H9 (cell line): ENCODE measurements around the gene FBXL2. TPM values are rescaled to one million over a fixed set of nuclear protein-coding genes. Genes with fewer than 3 reads are reported as not detected.

Experiments
- DNase-seq: peaks from one replicate; pipeline ENCODE4 v3.0.0-alpha.2; 2017
- H2AFZ ChIP-seq: one replicate; pipeline ENCODE4 v1.6.1; 2013; ENCODE audit warnings: mild to moderate bottlenecking, low read length, control low read depth, moderate library complexity
- H2AK5ac ChIP-seq: 2 replicates; pipeline ENCODE4 v1.6.1; 2013; ENCODE audit warnings: low read length, control low read depth, mixed read lengths; ENCODE audit not compliant: insufficient read length
- H2BK120ac ChIP-seq: one replicate; pipeline ENCODE4 v1.6.1; 2013; ENCODE audit warnings: low read depth, mild to moderate bottlenecking, low read length, control low read depth, inconsistent platforms; ENCODE audit not compliant: poor library complexity, severe bottlenecking
- H2BK12ac ChIP-seq: 2 replicates; pipeline ENCODE4 v1.6.1; 2013; ENCODE audit warnings: low read length, control low read depth, mixed read lengths, low read depth; ENCODE audit not compliant: insufficient read length
- H2BK15ac ChIP-seq: 2 replicates; pipeline ENCODE4 v1.6.1; 2013; ENCODE audit warnings: low read depth, low read length, control low read depth
- H2BK20ac ChIP-seq: one replicate; pipeline ENCODE4 v1.6.1; 2013; ENCODE audit warnings: low read depth, mild to moderate bottlenecking, low read length, control low read depth, inconsistent platforms; ENCODE audit not compliant: poor library complexity, severe bottlenecking
- H2BK5ac ChIP-seq: 2 replicates; pipeline ENCODE4 v1.6.1; 2013; ENCODE audit warnings: low read length, control low read depth, mixed read lengths; ENCODE audit not compliant: insufficient read length
- H3K14ac ChIP-seq: 2 replicates; pipeline ENCODE4 v1.6.1; 2013; ENCODE audit warnings: low read length, control low read depth; ENCODE audit not compliant: insufficient read depth
- H3K18ac ChIP-seq: 2 replicates; pipeline ENCODE4 v1.6.1; 2013; ENCODE audit warnings: low read depth, mild to moderate bottlenecking, mixed read lengths, low read length, control low read depth; ENCODE audit not compliant: insufficient read length
- H3K23ac ChIP-seq: 2 replicates; pipeline ENCODE4 v1.6.1; 2013; ENCODE audit warnings: low read length, control low read depth, mixed read lengths, low read depth; ENCODE audit not compliant: insufficient read length
- H3K23me2 ChIP-seq: 2 replicates; pipeline ENCODE4 v1.6.1; 2013; ENCODE audit warnings: low read depth, mild to moderate bottlenecking, mixed read lengths, low read length, control low read depth; ENCODE audit not compliant: insufficient read length, poor library complexity, severe bottlenecking
- H3K27ac ChIP-seq: 2 replicates; pipeline ENCODE4 v1.5.1; 2013; ENCODE audit warnings: low read length, control low read depth, mixed read lengths, low read depth; ENCODE audit not compliant: insufficient read length
- H3K27me3 ChIP-seq: 2 replicates; pipeline ENCODE4 v1.6.1; 2013; ENCODE audit warnings: low read length, control low read depth, inconsistent platforms; ENCODE audit not compliant: insufficient read depth
- H3K4ac ChIP-seq: 2 replicates; pipeline ENCODE4 v1.6.1; 2013; ENCODE audit warnings: low read depth, mild to moderate bottlenecking, control low read depth, inconsistent platforms, low read length, moderate library complexity
- H3K4me1 ChIP-seq: 2 replicates; pipeline ENCODE4 v1.6.1; 2013; ENCODE audit warnings: low read length, control low read depth, inconsistent platforms; ENCODE audit not compliant: insufficient read depth
- H3K4me2 ChIP-seq: 2 replicates; pipeline ENCODE4 v1.6.1; 2013; ENCODE audit warnings: low read length, control low read depth, mixed read lengths; ENCODE audit not compliant: insufficient read length, insufficient read depth
- H3K56ac ChIP-seq: 2 replicates; pipeline ENCODE4 v1.6.1; 2013; ENCODE audit warnings: low read depth, mild to moderate bottlenecking, mixed read lengths, low read length, control low read depth; ENCODE audit not compliant: insufficient read length
- H3K79me1 ChIP-seq: 2 replicates; pipeline ENCODE4 v1.6.1; 2013; ENCODE audit warnings: low read depth, mild to moderate bottlenecking, moderate library complexity, low read length, control low read depth, inconsistent platforms; ENCODE audit not compliant: insufficient read depth, poor library complexity, severe bottlenecking
- H3K79me2 ChIP-seq: 2 replicates; pipeline ENCODE4 v1.6.1; 2013; ENCODE audit warnings: low read length, control low read depth, inconsistent platforms; ENCODE audit not compliant: insufficient read depth
- H3K9ac ChIP-seq: 2 replicates; pipeline ENCODE4 v1.6.1; 2013; ENCODE audit warnings: low read length, control low read depth, mixed read lengths; ENCODE audit not compliant: insufficient read length; ENCODE audit errors: extremely low read depth
- H3K9me3 ChIP-seq: one replicate; pipeline ENCODE4 v1.6.1; 2013; ENCODE audit warnings: low read depth, low read length, inconsistent platforms; ENCODE audit not compliant: control insufficient read depth
- H3T11ph ChIP-seq: one replicate; pipeline ENCODE4 v1.6.1; 2013; ENCODE audit warnings: mild to moderate bottlenecking, low read length, control low read depth, inconsistent platforms
- H4K20me1 ChIP-seq: one replicate; pipeline ENCODE4 v1.6.1; 2013; ENCODE audit not compliant: control insufficient read depth, insufficient read length, insufficient read depth
- H4K5ac ChIP-seq: 2 replicates; pipeline ENCODE4 v1.6.1; 2013; ENCODE audit warnings: low read depth, mild to moderate bottlenecking, mixed read lengths, low read length, control low read depth; ENCODE audit not compliant: insufficient read length
- H4K8ac ChIP-seq: replicated peaks from 2 replicates; pipeline ENCODE4 v1.6.1; 2013; ENCODE audit warnings: low read length, control low read depth, mixed read lengths, low read depth; ENCODE audit not compliant: insufficient read length
- H4K91ac ChIP-seq: 2 replicates; pipeline ENCODE4 v1.6.1; 2013; ENCODE audit warnings: low read depth, mild to moderate bottlenecking, moderate library complexity, mixed read lengths, low read length, control low read depth; ENCODE audit not compliant: insufficient read length
- H3K27ac Mint-ChIP-seq, 3 experiments: 2 replicates in 2 of 3; 3 replicates in 1 of 3; pipeline ENCODE4 v1.8.0; 2020 to 2021; ENCODE audit warnings: mixed read lengths in 3 of 3, mild to moderate bottlenecking in 1 of 3, moderate library complexity in 1 of 3
- H3K27me3 Mint-ChIP-seq: 2 replicates; pipeline ENCODE4 v1.8.0; 2021; ENCODE audit warnings: low read depth, mild to moderate bottlenecking, moderate library complexity, mixed read lengths
- H3K36me3 Mint-ChIP-seq, 3 experiments: 2 replicates in 2 of 3; 3 replicates in 1 of 3; pipeline ENCODE4 v1.8.0; 2020 to 2021; ENCODE audit warnings: low read depth in 3 of 3, mixed read lengths in 3 of 3; ENCODE audit not compliant: insufficient read depth in 1 of 3
- H3K4me1 Mint-ChIP-seq, 2 experiments: 2 replicates each; pipeline ENCODE4 v1.8.0; 2020; ENCODE audit warnings: mixed read lengths in 2 of 2
- H3K4me3 Mint-ChIP-seq, 2 experiments: 2 replicates in 1 of 2; 3 replicates in 1 of 2; pipeline ENCODE4 v1.8.0; 2020 to 2021; ENCODE audit warnings: mild to moderate bottlenecking in 2 of 2, mixed read lengths in 2 of 2, moderate library complexity in 1 of 2
- H3K9me3 Mint-ChIP-seq, 2 experiments: 2 replicates in 1 of 2; 3 replicates in 1 of 2; pipeline ENCODE4 v1.8.0; 2020; ENCODE audit warnings: mild to moderate bottlenecking in 2 of 2, mixed read lengths in 2 of 2, moderate library complexity in 1 of 2
- WGBS: extraction: QIAGEN DNeasy Blood & Tissue Kit; methylation state at CpG from one replicate; pipeline ENCODE4 v1.1.7; 2013; ENCODE audit warnings: missing lambda C conversion rate, low lambda C conversion rate, mixed read lengths; ENCODE audit not compliant: insufficient read length; ENCODE audit errors: extremely low coverage; 5-methylcytosine and 5-hydroxymethylcytosine counted together
- total RNA-seq: library from RNA; stranded (reverse); gene quantifications from 2 replicates; pipeline ENCODE4 v1.2.1, GENCODE V29; 2021
- TF ChIP-seq, protein P1 (sequence below): fragments of 200-600 bp; sonication (generic); conservative IDR thresholded peaks from 3 replicates; pipeline ENCODE4 v1.8.0; 2021; ENCODE audit warnings: antibody characterized with exemption, mild to moderate bottlenecking

The FBXL2 gene
- total RNA-seq, 1 experiment from 2014 or later = 2.7 TPM

DNA sequence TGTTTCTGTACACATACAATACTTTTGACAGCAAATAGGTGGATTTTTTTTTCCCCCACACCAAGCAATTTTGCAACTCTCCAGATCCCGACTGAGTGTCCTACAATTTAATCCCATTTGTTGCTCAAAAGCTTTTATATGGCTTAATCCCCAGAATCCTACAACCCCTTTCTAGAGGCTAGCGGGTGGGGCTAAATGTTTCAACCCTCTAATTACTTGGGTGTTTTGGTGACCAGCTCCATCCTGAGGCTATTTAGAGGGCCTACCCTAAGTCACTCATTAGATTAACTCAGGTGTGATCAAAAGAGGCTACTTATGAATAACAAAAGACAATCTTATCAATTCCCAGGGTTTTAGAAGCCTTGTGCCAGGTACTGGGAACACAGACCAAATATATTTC lies 21.0 kb upstream of the FBXL2 start:
- no peak overlapping the region for H3K14ac ChIP-seq
- no peaks in the 10 kb centered on the region for H3K27me3 ChIP-seq
- H3K56ac ChIP-seq = no peak overlapping the region
- H2AK5ac ChIP-seq = no peak overlapping the region
- Mint-ChIP-seq H3K27ac (no peak overlapping the region), H3K4me3 (no peak overlapping the region), H3K4me1 (peaks cover 0 to 6% of the 10 kb centered on the region in 2 experiments; a peak in 1 of 4 replicates), H3K27me3 (no peaks in the 10 kb centered on the region), H3K36me3 (no peaks in the 10 kb centered on the region), H3K9me3 (no peaks in the 10 kb centered on the region)
- no peak overlapping the region for H2BK12ac ChIP-seq
- no peak overlapping the region for H2AFZ ChIP-seq
- H4K20me1 ChIP-seq = no peaks in the 10 kb centered on the region
- no peaks in the 10 kb centered on the region for H3K79me2 ChIP-seq
- H4K91ac ChIP-seq = no peak overlapping the region
- no peak overlapping the region for H4K5ac ChIP-seq
- no peak overlapping the region for H3K4ac ChIP-seq
- H3K4me2 ChIP-seq = no peak overlapping the region
- no peak overlapping the region for H3K27ac ChIP-seq
- H3K79me1 ChIP-seq = no peaks in the 10 kb centered on the region
- TF ChIP-seq, protein P1, sequence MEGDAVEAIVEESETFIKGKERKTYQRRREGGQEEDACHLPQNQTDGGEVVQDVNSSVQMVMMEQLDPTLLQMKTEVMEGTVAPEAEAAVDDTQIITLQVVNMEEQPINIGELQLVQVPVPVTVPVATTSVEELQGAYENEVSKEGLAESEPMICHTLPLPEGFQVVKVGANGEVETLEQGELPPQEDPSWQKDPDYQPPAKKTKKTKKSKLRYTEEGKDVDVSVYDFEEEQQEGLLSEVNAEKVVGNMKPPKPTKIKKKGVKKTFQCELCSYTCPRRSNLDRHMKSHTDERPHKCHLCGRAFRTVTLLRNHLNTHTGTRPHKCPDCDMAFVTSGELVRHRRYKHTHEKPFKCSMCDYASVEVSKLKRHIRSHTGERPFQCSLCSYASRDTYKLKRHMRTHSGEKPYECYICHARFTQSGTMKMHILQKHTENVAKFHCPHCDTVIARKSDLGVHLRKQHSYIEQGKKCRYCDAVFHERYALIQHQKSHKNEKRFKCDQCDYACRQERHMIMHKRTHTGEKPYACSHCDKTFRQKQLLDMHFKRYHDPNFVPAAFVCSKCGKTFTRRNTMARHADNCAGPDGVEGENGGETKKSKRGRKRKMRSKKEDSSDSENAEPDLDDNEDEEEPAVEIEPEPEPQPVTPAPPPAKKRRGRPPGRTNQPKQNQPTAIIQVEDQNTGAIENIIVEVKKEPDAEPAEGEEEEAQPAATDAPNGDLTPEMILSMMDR = no peak
- no peak overlapping the region for H3K18ac ChIP-seq
- no peak overlapping the region for H4K8ac ChIP-seq
- no peak for DNase-seq
- no peak overlapping the region for H3T11ph ChIP-seq
- WGBS = no CpG with 5 or more reads among the region's 2 CpGs
- no peak overlapping the region for H3K9ac ChIP-seq
- no peak overlapping the region for H2BK20ac ChIP-seq
- no peaks in the 10 kb centered on the region for H3K9me3 ChIP-seq
- H2BK15ac ChIP-seq = no peak overlapping the region
- no peaks in the 10 kb centered on the region for H3K23me2 ChIP-seq
- no peaks in the 10 kb centered on the region for H3K4me1 ChIP-seq
- no peak overlapping the region for H2BK5ac ChIP-seq
- no peak overlapping the region for H2BK120ac ChIP-seq
- H3K23ac ChIP-seq = no peak overlapping the region
